Aorta (tissue), 5 donors: ENCODE data around the gene RHCE. TPM values are rescaled to one million over a fixed set of nuclear protein-coding genes. Genes with fewer than 3 reads are reported as not detected.
A peak's percentile ranks its signal among the peaks of the same experiment; 100 is the strongest.
"Not testable (repeated sequence)": the region's sequence is repeated elsewhere in the genome, so short reads cannot be mapped to it uniquely, and the experiment has no call there.

Source experiments
- ATAC-seq: fragments of 200-7000 bp; cut with Tn5 transposase; one replicate; pipeline ENCODE4 v1.9.1; 2022; ENCODE audit warnings: moderate library complexity; ENCODE audit not compliant: low FRiP score
- DNase-seq, 2 donors: peaks; one replicate each; pipeline ENCODE4 v3.0.0-alpha.2; 2020
- H3K27ac ChIP-seq, 2 donors: one replicate each; pipeline ENCODE4 v1.5.1; 2013; ENCODE audit warnings: low read length in 2 of 2, mild to moderate bottlenecking in 2 of 2, moderate library complexity in 2 of 2, control low read depth in 1 of 2, inconsistent platforms in 1 of 2, low read depth in 1 of 2
- H3K27me3 ChIP-seq, 2 donors: one replicate each; pipeline ENCODE4 v1.6.1; 2013; ENCODE audit warnings: control low read depth in 1 of 2, low read length in 1 of 2, mild to moderate bottlenecking in 1 of 2, moderate library complexity in 1 of 2; ENCODE audit not compliant: insufficient read depth in 2 of 2, control insufficient read depth in 1 of 2
- H3K36me3 ChIP-seq, 2 donors: one replicate each; pipeline ENCODE4 v1.6.1; 2013; ENCODE audit warnings: control low read depth in 1 of 2, low read length in 1 of 2, mild to moderate bottlenecking in 1 of 2; ENCODE audit not compliant: insufficient read depth in 2 of 2, control insufficient read depth in 1 of 2
- H3K4me1 ChIP-seq, 2 donors: one replicate each; pipeline ENCODE4 v1.6.1; 2013; ENCODE audit warnings: low read length in 2 of 2, control low read depth in 1 of 2, mild to moderate bottlenecking in 1 of 2, moderate library complexity in 1 of 2; ENCODE audit not compliant: insufficient read depth in 2 of 2, control insufficient read depth in 1 of 2
- H3K4me3 ChIP-seq, 2 donors: one replicate each; pipeline ENCODE4 v1.5.1; 2013; ENCODE audit warnings: low read length in 2 of 2, control low read depth in 1 of 2, mild to moderate bottlenecking in 1 of 2
- H3K9me3 ChIP-seq: one replicate; pipeline ENCODE4 v1.6.1; 2013; ENCODE audit warnings: mild to moderate bottlenecking, low read length; ENCODE audit not compliant: control insufficient read depth
- WGBS, 2 donors: extraction: QIAGEN DNeasy Blood & Tissue Kit; methylation state at CpG; one replicate each; pipeline ENCODE4 v1.1.7; 2013; 5-methylcytosine and 5-hydroxymethylcytosine counted together
- intact Hi-C, 2 donors: fragments of 100-400 bp; cut with DNase I; formaldehyde crosslinking; loops; one replicate each; pipeline versions ENCODE4 v1.14.2 to v1.15.0; 2022
- polyA plus RNA-seq, 2 donors: library from polyadenylated mRNA; stranded (reverse); fragments of 200-250 nt; gene quantifications; one replicate each; pipeline ENCODE4 v1.2.3, GENCODE V29; 2013
- total RNA-seq, 2 donors: library from RNA; stranded (reverse); fragmentation: NEBNext Ultra II Directional; extraction: Animal tissue kit (Norgen Biotek cat#: 25700); gene quantifications; one replicate each; pipeline ENCODE4 v1.2.1, GENCODE V29; 2021
- donor health status: healthy with polysubstance abuse.
- donor health status: Bipolar disorder and iron deficiency.
- donor health status: DM: no; HTN: no; CAD: no.
- donor health status: DM: no; HTN: no; CAD: no.
- donor health status: DM: yes; HTN: yes; CAD: no.

The RHCE gene
- total and polyA plus RNA-seq, 4 donors, result 0.69 TPM; not detected in 3

GRCh38 chr1:25347556-25347955 is 73.1 kb downstream of the RHCE start:
- H3K27me3 ChIP-seq, result no peaks in the 10 kb centered on the region
- no peak overlapping the region for H3K4me3 ChIP-seq
- no peak overlapping the region for H3K27ac ChIP-seq
- peaks cover 0 to 2% of the 10 kb centered on the region in 2 donors for H3K36me3 ChIP-seq
- intact Hi-C loops, result no loop called here
- no peaks in the 10 kb centered on the region for H3K4me1 ChIP-seq
- 74 to 79% methylated on average over 2 of the region's 2 CpGs for WGBS, 2 donors
- DNase-seq, result no peak
- H3K9me3 ChIP-seq, result no peaks in the 10 kb centered on the region
- ATAC-seq, result no peak

GRCh38 chr1:25343872-25344271 is 76.8 kb downstream of the RHCE start:
- Histone ChIP-seq H3K27ac (no peak overlapping the region), H3K4me1 (peaks cover 0 to 2% of the 10 kb centered on the region in 2 donors), H3K36me3 (peaks cover 0 to 1% of the 10 kb centered on the region in 2 donors), H3K4me3 (no peak overlapping the region), H3K27me3 (no peaks in the 10 kb centered on the region), H3K9me3 (no peaks in the 10 kb centered on the region)
- DNase-seq (peak; percentile 54 to 64), ATAC-seq (no peak)
- WGBS, 2 donors, result 21 to 22% methylated on average over 4 of the region's 4 CpGs
- intact Hi-C loops, result no loop called here

DNA sequence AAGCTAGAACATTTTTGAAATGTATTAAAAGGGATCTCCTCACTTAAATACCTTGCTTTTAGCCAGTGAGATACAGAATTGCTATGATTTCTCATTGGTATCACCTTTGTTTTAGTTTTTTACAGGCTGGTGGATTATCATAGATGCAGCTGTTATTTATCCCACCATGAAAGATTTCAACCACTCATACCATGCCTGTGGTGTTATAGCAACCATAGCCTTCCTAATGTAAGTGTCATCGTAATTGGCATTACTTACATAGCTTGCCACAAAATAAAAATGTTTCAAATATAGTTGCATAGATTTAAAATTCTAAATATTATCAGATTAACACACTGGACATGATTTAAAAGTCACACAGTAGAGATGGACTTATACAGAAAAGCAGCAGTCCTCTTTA is 77.8 kb downstream of the RHCE start:
- H3K4me3 ChIP-seq, result no peak overlapping the region
- intact Hi-C loops, result no loop called here
- H3K4me1 ChIP-seq, result peaks cover 0 to 2% of the 10 kb centered on the region in 2 donors
- WGBS, 2 donors, result 86 to 92% methylated on average over 1 of the region's 1 CpG
- H3K27me3 ChIP-seq, result no peaks in the 10 kb centered on the region
- no peaks in the 10 kb centered on the region for H3K36me3 ChIP-seq
- no peaks in the 10 kb centered on the region for H3K9me3 ChIP-seq
- no peak overlapping the region for H3K27ac ChIP-seq
- DNase-seq (no peak), ATAC-seq (no peak)

DNA sequence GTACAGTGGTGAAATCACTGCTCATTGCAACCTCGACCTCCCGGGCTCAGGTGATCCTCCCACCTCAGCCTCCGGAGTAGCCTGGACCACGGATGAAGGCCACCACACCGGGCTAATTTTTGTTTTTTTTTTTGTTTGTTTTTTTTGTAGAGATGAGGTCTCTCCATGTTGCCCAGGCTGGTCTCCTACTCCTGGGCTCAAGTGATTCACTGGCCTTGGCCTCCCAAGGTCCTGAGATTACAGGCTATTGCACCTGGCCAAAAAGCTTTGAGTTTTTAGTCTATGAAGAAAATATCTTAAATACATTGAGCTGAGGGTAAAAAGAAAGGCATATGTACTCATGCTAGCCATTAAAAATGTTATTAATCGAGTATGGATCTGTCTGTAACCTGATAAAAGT is 78.9 kb downstream of the RHCE start:
- Histone ChIP-seq H3K36me3 (no peaks in the 10 kb centered on the region), H3K27me3 (no peaks in the 10 kb centered on the region), H3K27ac (no peak overlapping the region), H3K4me3 (no peak overlapping the region), H3K9me3 (no peaks in the 10 kb centered on the region), H3K4me1 (peaks cover 0 to 2% of the 10 kb centered on the region in 2 donors)
- WGBS, 2 donors, result 77 to 86% methylated on average over 6 of the region's 6 CpGs
- no peak for DNase-seq
- no peak for ATAC-seq
- intact Hi-C loops, result no loop called here

DNA sequence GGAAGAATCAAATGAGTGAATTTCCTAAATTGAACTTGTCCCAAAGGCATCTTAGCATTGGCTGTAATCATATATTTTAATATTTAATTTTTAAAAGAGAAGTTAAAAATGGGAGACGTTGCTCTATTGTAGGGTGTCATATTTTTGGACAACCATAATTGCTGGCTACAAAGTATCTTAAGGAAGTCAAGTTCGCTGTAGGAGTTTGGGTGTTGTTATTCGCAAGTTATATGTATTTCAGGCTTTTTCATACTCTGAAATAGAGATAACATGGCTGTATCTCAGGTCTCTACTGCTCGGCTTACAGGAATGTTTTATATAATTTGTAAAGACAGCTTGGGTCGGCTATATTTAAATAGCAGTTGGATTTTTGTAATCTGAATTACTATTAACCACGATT is 81.6 kb downstream of the RHCE start:
- DNase-seq (no peak), ATAC-seq (no peak)
- H3K4me1 ChIP-seq, result peaks cover 0 to 2% of the 10 kb centered on the region in 2 donors
- peak overlapping the region; percentile 79 to 88 for H3K4me3 ChIP-seq
- H3K36me3 ChIP-seq, result no peaks in the 10 kb centered on the region
- H3K9me3 ChIP-seq, result no peaks in the 10 kb centered on the region
- intact Hi-C loops, result loop anchor here in 1 of 2 donors (2.0 kb wide), 1 partner anchor 92 kb away; the partner anchor contains the start of gene RSRP1
- H3K27me3 ChIP-seq, result no peaks in the 10 kb centered on the region
- WGBS, 2 donors, result 0 to 1% methylated on average over 6 of the region's 6 CpGs
- peak overlapping the region in 1 of 2 donors; percentile 85 for H3K27ac ChIP-seq

- H3K27me3 ChIP-seq, result no peaks in the 10 kb centered on the region
- DNase-seq, result peak; percentile 93 to 96
- peak within 1 kb of the TSS; percentile 85 to 96 for H3K27ac ChIP-seq
- no peaks in the 10 kb centered on the region for H3K9me3 ChIP-seq
- peak; percentile 99 for ATAC-seq
- 1% methylated on average over 47 to 71 of the region's 75 CpGs for WGBS, 2 donors
- no peaks in the 10 kb centered on the region for H3K36me3 ChIP-seq
- intact Hi-C loops, result loop anchor here in 1 of 2 donors (2.0 kb wide), 1 partner anchor 92 kb away; the partner anchor contains the start of gene RSRP1
- peak within 1 kb of the TSS; percentile 79 to 88 for H3K4me3 ChIP-seq
- peaks cover 0 to 2% of the 10 kb centered on the region in 2 donors for H3K4me1 ChIP-seq
These were observed 82.2 kb downstream of the RHCE start, which contains the start of gene TMEM50A for GRCh38 chr1:25338188-25338981. Gene TMEM50A, plus strand, starts transcription at chr1:25338334. Its CDS starts 2,153 bp downstream, at chr1:25340487.

DNA sequence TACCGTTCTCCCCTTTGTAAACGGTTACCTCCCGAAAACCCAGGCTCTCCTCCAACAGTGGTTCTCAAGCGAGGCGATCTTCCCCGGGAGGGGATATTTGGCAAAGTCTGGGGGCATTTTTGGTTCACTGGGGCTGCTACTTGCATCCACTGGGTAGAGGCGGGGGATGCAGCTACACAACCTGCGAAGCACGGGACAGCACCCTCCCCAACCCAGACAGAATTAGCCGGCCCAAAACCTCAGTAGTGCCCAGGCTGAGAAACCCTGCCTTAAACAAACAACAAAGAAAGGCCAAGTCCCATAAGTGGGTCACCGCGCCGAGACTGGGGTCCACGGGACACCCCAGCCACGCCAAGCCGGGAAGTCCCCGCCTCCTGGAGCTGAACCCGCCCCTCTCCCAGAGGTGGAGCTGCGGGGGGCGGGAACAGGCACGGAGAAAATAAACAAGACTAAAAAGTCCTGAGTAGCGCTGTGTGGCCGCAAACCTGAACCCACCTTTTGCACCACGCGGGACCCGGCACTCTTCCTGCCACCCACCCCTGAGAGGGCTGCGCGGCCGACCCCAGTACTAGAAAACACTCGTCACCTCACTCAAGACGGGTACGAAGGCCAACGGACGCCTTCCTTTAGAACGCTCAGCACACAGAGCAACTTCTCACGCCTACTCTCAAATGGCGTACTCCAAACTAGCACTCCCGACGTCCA is 83.0 kb downstream of the RHCE start:
- H3K36me3 ChIP-seq, H3K4me1 ChIP-seq, H3K27me3 ChIP-seq, H3K9me3 ChIP-seq: not testable (repeated sequence)
- Histone ChIP-seq H3K27ac (peak overlapping the region in 1 of 2 donors; percentile 92), H3K4me3 (peak overlapping the region in 1 of 2 donors; percentile 37)
- DNase-seq, result peak in 1 of 2 donors; percentile 62
- WGBS, 2 donors, result 1% methylated on average over 18 to 24 of the region's 39 CpGs
- intact Hi-C loops, result loop anchor here in 1 of 2 donors (2.0 kb wide), 1 partner anchor 91 kb away; the partner anchor contains the start of gene RSRP1
- peak; percentile 93 for ATAC-seq

DNA sequence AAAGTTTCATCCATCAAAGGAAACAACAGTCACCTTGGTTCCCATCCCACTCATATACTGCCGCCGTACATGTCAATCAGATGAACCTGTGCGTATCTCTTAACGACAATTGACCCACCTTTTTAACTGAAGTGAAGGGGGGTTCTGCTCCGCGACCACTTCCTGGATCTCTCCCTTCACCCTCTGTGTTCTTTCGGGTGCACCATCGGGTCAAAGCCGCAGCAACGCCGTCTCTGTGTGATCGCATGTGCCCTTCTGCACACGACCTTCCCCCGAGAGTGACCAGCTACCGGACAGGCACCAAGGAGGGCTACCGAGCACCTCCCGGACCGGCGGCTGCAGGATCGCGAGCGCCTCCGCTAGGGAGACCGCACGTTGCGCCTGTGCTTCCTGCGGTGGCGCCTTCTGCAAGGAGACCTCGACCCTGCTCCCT is 83.7 kb downstream of the RHCE start:
- H3K4me1 ChIP-seq, intact Hi-C loops, H3K27me3 ChIP-seq, H3K27ac ChIP-seq, H3K36me3 ChIP-seq, H3K9me3 ChIP-seq: not testable (repeated sequence)
- WGBS, 2 donors, result 0% methylated on average over 17 to 27 of the region's 29 CpGs
- H3K4me3 ChIP-seq, result peak overlapping the region; percentile 37 to 84
- peak; percentile 54 to 83 for DNase-seq
- peak; percentile 80 for ATAC-seq
